ENCODE measurements around the gene MAML3.

DNA sequence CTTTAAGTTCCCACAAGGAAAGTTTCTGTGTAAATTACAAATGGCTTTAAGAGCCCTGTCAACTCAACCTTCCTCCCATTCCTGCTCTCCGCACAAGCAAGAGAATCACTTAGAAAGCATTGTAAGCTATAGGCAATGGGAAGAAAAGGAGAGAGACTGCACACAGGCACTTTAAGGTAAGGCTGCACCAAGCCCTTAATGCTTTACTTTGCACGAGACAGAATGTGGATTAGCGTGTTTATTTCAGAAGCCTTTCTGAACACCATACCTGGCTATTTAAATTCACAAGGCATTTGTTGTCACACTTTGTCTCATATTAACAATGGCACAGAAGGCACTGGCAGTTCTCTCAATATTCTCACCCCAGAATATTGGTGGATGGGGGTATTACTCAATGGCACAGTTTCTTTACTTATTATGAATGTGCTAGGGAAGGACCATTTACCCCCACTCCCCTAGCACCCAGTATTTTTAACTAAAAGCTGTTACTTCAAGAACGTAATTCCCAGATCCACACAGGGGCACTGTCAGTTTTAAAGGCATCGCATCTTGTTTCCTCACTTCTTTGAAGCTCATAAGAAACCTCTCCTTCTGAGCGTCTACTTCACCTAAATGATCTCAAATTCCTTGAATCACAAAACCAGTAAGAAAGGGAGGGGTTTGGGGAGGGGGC lies 150.0 kb downstream of the MAML3 start:
- TF ChIP-seq, protein P1, sequence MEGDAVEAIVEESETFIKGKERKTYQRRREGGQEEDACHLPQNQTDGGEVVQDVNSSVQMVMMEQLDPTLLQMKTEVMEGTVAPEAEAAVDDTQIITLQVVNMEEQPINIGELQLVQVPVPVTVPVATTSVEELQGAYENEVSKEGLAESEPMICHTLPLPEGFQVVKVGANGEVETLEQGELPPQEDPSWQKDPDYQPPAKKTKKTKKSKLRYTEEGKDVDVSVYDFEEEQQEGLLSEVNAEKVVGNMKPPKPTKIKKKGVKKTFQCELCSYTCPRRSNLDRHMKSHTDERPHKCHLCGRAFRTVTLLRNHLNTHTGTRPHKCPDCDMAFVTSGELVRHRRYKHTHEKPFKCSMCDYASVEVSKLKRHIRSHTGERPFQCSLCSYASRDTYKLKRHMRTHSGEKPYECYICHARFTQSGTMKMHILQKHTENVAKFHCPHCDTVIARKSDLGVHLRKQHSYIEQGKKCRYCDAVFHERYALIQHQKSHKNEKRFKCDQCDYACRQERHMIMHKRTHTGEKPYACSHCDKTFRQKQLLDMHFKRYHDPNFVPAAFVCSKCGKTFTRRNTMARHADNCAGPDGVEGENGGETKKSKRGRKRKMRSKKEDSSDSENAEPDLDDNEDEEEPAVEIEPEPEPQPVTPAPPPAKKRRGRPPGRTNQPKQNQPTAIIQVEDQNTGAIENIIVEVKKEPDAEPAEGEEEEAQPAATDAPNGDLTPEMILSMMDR (IDR thresholded peaks at IDR 0.05; ENCODE audit: insufficient read depth, low read length), result no peak
- TF ChIP-seq POLR2AphosphoS5 (IDR thresholded peaks at IDR 0.05; ENCODE audit: low read depth) (no peak), SPI1 (IDR thresholded peaks at IDR 0.05; ENCODE audit: borderline replicate concordance, low read depth) (no peak), GABPA (IDR thresholded peaks at IDR 0.05; ENCODE audit: low read depth) (no peak)

Measured in HL-60 (cell line).